GM19372 (cell line): ENCODE measurements around the gene DUSP22.
"Not testable (repeated sequence)": the region's sequence is repeated elsewhere in the genome, so short reads cannot be mapped to it uniquely, and the experiment has no call there.

Experiments
- ATAC-seq: cut with Tn5 transposase; IDR thresholded peaks from one replicate; pipeline ENCODE4 v1.9.1; 2021; ENCODE audit warnings: mild to moderate bottlenecking, low read depth, moderate library complexity; ENCODE audit not compliant: unreplicated experiment

DUSP22 gene

DNA sequence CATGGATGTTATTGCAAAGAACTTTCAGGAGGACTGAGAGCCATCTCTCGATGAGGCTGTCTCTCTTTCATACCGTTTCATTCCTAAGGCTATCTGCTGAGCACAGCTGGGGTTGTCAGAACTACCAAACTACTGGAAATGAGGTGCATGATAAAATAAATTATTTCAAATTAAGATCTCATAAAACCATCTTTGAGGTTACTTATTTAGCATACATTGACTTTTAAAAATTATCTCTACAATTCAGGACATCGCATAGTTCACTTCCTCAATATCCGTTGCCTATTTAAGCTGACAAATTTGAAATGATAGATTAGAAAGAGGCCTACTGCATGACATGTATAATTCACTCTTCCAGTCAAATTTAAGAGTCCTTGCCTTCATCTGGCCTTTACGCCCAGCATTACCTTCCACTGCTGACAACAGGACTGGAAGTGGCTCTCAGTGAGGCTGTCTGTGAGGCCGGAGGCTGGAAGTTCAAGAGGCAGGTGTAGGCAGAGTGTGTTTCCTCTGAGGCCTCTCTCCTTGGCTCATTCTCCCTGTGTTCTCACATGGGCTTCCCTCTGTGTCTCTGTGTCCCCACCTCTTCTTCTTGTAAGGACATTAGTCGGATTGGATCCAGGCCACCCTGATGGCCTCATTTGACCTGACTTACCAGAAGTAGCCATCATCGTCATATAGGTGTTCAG, 12.8 kb upstream of the DUSP22 start:
- no peak for ATAC-seq

DNA sequence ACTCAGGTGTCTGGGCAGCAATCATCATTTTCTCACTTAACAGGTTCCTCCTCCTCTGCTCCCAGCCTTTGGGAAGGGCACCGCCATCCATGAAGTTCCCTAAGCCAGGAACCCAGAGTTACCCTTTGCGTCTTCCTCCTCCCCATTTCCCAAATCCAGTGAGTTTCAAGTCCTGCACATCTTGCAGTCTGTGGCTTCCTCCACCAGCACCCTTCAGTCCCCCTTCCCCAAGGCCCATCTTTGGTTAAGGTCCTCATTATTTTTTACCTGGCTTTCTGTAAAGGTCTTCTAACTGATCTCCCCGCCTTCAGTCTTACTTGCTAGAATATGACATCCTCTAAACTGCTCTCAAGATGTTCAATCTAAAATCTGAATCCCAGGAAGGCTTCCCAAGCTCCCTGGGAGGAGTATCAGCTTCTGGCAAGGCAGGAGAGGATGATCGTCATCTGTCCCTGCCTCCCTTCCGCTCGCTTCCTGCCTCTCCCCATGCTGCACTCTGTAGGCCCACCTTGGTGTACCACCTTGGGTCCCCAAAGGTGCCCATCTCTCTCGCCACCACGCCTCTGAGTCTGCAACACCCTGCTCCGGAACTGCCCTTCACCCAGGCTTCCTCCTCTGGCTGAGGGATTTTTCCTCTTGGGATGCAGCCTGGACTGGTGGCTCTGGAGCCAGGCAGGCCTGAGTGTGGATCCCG, 11.4 kb upstream of the DUSP22 start:
- no peak for ATAC-seq

DNA sequence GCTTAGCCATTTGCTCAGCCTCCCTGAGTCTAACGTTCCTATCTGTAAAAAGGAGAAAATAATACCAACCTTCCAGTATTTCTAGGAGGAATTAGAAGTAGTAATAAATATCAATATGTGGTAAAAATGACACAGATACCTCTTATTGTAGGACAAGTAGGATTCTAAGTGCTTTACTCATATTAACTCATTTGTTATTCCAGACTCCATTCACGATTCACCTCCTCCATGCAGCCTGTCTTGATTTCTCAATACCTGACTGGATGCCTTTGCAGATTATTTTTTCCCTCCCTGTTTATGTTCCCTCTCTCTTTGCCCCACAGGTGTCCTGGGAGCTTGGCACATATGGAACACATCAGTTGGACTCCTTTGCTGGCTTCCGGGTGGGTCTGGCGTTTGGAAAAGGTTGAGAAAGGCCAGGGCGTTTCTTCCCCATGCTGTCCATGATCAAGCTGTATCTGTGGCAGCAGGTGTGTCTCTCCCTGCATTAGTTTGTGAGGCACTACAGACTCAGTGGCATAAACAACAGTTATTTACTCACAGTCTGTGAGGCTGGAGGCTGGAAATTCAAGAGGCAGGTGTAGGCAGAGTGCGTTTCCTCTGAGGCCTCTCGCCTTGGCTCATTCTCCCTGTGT, 10.7 kb upstream of the DUSP22 start:
- ATAC-seq = no peak

DNA sequence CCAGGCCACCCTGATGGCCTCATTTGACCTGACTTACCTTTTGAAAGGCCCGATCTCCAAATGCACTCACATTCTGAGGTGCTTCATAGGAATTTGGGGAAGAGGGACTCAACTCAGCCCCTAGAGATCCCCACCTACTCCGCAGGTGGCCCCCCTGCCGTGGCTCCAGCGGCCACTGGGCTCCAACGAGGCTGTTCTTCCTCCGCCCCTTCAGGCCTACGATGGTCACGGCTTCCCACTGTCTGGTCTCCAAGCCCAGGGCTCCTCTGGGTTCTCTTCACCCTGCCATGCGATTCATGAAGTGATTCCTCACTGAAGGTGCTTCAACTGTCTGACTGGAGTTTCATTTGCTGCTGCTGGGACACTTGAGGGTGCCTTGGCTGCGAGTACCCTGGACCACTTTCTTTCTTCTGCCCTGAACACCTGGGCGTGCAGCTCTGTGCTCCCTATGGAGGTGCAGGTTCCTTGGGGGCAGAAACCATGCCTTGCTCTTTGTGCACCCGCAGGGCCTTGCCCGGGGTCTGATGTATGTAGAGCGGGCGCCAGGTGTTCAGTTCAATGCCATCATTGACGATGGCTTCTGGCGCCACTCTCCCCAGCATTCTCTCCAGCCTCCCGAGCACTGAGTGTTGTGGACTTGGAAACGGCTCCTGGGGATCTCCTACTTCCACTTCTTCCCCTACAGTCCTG, 10.0 kb upstream of the DUSP22 start:
- ATAC-seq = no peak

DNA sequence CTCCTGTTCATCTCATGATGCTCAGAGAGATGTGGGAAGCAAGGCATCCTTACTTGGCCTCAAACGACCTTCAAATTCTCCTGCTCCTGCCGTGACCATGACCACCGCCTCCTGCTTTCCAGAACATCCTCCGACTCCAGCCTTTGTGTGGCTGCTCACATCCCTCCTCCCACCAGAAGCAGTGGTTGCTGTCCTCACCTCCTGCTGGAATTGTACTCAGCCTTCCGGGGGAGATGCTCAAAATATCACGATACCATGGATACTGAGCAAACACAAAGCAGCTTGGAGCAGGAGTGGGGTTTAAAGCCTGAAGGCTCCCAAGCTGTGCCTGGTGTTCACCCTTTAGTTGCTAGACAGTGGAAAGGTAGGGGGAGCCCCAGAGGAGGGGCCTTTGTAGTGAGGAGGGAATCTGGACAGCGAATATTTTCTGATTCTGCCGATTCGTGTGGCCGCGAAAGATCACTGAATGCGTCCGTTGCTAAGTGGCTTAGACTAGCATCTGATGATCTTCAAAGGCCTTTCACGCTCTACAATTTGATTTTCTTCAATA, 9.3 kb upstream of the DUSP22 start:
- ATAC-seq = no peak

DNA sequence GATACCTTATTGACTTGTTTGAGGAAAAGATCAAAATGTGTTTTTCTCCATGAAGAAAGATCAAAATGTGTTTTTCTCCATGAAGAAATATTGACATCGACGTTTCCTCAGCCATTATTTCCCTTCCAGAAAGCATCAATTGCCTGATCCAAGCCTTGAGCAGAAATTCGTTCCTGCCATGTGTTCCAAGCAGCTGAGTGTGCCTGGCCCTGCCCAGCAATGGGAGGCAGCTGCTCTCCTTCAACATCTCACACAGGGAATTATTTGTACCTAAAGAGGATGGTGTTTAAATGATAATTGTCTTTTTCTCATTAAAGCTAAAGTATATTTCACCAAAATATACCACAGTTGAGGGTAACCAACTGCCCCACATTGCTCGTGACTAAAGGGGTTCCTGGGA, 7.8 kb upstream of the DUSP22 start:
- ATAC-seq = no peak

DNA sequence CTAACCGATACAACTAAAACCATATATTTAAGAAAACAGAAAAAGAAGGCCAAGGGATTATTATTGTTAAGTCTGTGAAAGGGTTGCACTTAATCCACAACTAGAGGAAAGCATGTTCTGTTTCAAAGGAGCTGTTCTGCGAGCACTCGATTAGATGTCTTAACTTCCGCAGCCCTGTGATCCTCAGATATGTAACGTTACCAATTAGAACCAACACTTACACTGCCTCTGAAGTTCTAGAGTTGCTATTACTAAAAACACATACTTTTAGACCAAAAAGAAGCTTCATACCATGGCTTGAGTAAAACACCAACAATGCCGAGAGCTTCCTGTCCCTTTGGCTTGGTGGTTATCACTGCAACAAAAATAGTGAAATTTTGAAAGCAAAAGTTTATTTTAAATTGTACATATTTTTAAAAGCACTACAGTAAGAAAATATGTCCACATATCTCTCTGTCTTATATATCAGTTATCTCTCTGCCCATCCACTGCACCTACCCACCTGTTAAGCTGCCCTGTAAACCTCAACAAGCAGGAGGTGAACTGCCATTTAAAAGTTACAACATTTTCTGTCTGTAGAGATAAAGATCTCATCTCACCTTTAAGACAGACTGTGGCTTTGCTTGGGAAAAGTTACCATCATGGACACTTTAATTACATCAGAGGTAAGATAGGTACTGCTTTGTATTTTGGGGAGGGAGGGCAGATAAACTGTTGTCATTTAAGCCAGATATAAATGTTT, 7.1 kb upstream of the DUSP22 start:
- no peak for ATAC-seq

DNA sequence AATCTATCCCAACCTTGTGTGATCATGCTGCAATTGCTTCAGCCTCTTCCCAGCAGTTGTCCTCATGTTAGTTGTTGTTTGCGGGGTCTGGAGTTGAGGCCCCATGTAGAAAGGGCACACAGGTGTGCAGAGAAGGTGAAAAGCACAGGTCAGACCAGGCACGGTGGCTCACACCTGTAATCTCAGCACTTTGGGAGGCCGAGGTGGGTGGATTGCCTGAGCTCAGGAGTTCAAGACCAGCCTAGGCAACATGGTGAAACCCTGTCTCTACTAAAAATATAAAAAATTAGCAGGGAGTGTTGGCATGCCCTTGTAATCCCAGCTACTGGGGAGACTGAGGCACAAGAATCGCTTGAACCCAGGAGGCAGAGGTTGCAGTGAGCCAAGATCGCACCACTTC, 6.4 kb upstream of the DUSP22 start:
- not testable (repeated sequence) for ATAC-seq

DNA sequence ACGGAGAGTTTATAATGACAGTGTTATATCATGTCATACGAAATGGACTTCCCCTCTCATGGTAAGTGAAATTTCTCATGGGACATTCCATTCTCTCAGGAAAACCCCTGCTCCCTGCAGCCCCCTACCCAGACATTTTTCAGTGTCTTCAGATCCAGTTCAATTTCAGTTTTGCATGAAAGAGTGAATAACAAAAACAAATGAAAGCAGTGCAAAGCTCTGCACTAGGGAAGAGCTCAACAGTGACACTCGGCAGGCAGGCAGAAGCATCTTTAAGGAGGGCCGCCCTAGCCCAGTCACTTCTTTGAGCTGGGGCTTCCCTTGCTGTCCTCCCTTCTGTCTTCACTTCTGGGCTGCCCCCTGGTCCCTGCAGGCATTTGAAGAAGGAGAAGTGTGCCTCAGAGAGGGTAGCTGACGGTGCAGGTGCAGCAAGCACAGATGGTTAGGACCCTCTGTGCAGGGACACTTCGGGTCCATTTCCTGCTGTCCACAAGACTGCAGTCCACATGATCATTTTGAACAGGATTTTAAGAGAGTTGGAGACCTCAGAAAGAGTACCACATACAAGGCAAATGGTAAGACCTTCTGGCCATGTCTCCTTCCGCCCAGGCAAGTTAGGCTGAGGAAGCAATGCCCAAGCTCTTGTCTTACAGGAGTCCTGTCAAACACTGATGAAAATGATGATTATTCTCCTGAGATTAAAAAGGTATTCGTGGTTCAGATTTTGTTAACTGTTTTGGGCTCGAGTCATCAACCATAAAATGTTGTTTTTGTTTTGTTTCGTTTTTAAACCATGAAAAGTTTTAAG, 5.4 kb upstream of the DUSP22 start:
- ATAC-seq = no peak

DNA sequence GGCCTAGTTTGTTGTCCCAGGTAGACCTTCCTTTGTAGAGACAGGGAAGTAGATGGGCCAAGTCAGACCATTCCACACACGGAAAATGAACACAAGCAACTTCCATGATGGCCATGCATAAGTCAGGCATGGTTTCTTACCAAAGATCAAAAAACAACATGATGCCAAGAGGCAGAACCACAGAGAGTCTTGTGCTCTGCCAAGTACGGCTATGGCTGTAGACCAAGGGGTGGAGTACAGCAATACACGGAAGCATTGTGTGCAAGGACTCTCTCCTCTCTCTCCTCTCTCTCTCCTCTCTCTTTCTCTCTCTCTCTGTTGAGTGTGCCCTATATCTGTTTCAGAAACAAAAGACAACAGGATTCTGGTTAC, 4.8 kb upstream of the DUSP22 start:
- no peak for ATAC-seq

DNA sequence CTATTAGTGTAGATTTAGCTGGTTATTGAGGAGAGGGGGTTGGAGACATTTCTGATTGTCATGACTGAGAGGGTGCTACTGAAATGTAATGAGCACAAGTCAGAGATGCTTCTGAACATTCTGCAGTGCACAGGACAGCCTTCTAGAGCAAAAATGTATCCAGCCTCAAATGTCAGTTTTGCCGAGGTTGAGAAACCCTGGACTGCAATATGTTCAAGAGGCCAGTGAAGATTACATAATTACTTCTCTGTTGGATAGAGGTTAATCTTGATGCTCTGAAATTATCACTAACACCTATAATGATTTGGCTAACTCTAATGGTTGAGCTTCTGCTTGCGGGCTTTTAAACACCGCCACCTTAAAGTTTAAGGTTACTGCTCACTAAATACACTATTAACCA, 3.4 kb upstream of the DUSP22 start:
- no peak for ATAC-seq

DNA sequence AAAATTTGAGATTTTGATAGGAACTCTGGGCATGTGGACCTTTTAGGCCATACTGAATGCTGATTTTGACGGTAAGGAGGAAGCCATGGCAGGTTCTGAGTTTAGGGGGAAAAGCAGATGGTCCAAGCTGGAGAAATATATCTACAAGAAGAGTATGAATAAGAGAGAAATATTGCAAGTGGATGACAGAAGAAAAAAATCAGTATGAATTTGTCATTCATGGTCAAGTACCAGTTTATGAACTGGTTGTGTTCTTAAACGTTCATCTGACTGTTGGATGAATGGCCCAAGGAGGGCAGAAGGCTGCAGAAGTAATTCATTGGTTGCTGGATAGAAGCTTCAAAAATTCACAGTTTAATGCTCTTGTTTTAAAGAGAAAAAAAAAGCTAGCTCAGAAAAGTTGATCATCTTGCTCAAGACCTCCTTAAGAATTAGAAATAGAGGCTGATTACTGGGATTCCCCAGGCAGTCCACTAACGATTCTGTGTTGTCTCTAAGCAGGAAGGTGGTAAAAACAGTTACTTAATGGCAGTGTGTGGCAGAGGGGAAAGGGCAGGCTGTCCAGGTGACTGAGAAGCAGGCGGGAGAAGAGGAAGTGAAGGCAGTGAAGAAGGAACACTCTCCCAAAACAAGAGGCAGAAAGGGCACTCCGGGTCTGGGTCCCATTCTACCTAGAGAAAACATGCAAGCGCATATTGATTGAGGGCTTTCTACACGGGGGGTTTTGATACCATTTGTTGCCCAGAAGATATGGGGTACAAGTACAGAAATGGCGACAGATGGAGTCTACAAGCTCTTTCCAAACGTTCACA, 2.0 kb upstream of the DUSP22 start:
- ATAC-seq = no peak

DNA sequence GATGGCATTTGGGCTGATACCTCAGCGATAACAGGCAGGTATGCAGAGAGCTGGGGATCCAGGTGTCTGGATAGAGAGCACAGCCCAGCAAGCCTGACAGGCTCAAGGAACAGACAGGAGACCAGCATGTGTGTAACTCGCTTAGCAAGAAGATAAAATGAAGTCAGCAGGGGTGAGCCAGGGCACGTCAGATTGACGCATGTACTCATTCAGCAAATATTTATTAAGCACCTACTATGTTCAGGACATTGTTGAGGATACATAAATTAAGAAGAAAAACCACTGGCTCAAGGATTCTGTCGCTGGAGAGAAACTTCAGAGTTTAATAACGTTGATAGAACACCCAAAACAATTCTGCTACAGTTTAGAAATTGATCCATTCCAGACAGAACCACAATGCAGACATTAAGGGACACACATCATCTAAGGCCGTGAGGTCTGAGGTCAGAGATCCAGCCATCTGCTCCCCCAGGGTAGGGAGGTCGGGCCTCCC, 1.0 kb upstream of the DUSP22 start:
- ATAC-seq = no peak

DNA sequence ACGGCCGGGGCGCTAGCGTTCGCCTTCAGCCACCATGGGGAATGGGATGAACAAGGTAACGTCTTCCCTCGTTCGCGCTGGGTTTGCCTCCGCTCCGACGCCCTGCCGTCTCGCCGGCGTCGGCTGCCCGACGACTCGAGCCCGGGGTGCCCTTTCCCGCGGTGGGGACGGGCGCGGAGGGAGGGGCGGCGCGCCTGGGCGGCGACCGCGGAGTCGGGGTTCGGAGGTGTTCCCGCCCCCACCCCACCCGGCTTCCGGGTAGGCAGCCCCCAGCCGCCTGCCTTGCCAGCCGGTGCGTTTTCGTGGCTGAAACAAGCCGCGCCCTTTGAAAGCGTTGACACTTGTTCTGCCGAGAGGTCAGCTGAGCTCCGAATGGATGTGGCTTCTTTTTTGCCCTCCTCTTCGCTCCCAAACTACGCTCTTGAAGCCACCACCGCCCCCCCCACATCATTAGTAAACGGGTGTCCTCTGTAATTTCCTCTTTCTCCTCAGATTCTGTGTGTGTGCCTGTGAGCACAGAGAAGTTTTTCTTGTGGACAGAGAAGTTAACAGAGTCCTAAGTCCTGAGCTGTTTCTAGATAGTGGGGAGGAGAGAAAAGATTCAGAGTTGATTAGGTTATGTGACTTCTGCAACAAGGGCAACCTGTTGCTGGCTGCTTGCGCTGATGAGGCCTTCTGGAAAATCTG, 362 bp downstream of the DUSP22 start:
- peak; percentile 30 for ATAC-seq

DNA sequence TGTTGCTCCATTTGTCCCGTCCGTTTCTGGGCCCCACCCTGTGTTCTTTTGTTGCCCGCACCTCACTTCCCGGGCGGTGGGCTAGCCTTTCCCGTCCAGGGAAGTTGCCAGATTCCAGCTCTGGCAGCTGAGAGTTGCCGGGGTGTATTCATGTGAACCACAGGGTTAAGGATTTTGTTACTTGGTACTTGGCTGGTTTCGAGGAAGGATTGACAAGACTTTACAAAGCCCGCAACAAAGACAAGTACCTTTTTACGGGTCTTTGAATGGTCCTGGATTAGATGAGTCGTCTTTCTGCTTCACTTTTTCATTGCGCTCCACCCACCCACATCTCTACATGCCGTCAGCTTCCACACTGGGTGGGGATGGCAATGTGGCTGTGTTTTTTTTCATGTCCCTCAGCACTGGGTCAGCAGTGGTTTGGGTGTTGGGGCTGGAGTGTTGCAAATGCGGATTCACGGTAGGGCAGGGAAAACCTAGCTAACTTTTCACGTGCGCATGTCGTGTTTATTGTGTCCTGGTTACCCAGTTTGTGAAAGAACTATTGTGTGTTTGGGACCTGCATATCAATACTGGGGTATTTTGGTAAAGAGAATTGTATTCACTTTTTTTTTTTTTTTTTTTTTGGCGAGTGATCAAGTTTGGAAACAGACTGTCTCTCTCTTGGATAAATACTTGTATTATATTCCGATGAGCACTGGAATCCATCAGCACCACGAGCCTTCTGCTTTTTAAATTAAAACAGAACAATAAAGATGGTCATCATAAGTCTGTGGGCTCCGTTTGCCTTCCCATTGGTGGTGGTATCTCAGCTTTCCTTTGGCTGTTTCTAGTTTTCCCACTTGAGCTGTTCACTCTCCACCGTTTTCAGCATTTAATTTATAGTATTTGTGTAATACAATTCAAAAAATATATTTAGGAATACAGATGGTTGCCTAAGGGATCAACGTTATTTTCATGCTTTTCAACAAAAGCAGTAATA, 1.2 kb downstream of the DUSP22 start:
- no peak for ATAC-seq

DNA sequence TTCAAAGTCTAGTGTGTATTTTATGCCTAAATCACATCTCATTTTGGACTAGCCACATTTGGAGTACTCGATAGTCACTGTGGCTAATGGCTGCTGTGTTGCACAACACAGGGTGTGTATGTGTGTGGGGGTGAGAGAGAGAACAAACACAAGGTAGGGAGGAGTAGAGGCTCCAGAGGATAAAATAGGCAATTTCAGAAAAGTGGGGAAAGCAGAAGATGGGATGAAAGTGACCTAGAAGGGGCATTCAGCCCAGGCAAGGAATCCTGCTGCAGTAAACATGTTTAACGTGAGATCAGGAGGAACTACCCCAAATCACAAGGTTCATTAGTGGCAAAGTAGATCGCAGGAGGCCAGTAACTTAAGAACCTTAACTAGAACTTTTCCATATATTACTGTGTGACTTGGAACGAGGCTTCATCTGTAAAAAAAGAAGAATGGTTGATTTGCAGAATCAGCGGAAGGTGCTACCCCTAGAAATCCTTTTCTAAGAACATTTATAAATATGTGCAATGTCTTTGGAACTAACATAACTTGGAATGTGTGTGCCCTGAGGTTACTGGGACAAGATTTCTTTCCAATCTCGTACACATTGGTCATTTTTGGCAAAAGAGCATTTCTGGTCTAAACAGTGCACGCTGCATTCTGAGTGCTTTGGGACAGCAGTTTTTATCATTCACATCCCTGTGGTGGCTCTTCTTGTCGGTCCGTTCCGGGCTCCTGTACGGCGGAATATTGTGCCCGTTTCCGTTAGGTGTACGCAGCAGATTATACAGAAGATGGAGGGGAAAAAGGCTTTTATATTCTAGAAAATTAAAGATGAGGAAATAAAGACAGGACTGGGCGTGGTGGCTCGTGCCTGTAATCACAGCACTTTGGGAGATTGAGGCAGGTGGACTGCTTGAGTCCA, 2.6 kb downstream of the DUSP22 start:
- ATAC-seq = no peak
